Right lobe of liver (tissue), 6 donors: ENCODE results near the gene ATP5MC2. TPM values are rescaled to one million over a fixed set of nuclear protein-coding genes. Genes with fewer than 3 reads are reported as not detected.

Experiments used
- ATAC-seq, 4 donors: fragments of 200-7000 bp; cut with Tn5 transposase; one replicate each; pipeline ENCODE4 v1.9.1; 2020; ENCODE audit warnings: mild to moderate bottlenecking in 4 of 4, moderate library complexity in 4 of 4
- DNase-seq, 3 donors: peaks; one replicate each; pipeline ENCODE4 v3.0.0-alpha.2; 2020
- H3K27ac ChIP-seq, 3 donors: fragments of 200-600 bp; one replicate each; pipeline ENCODE4 v1.8.0; 2022
- H3K27me3 ChIP-seq, 2 donors: fragments of 200-600 bp; one replicate each; pipeline ENCODE4 v1.8.0; 2022
- H3K36me3 ChIP-seq, 4 donors: fragments of 200-600 bp; sonication (generic) in 1 of 4; one replicate each; pipeline versions ENCODE4 v1.5.1 to v1.8.0; 2017 to 2022; ENCODE audit warnings: control low read depth in 1 of 4
- H3K4me1 ChIP-seq, 4 donors: fragments of 200-600 bp; sonication (generic) in 1 of 4; one replicate each; pipeline versions ENCODE4 v1.5.1 to v1.8.0; 2017 to 2022; ENCODE audit warnings: control low read depth in 1 of 4
- H3K4me3 ChIP-seq, 3 donors: fragments of 200-600 bp; one replicate each; pipeline ENCODE4 v1.8.0; 2022
- H3K9me3 ChIP-seq, 4 donors: fragments of 200-600 bp; sonication (generic) in 1 of 4; one replicate each; pipeline versions ENCODE4 v1.5.1 to v1.8.0; 2017 to 2022; ENCODE audit warnings: control low read depth in 1 of 4
- CTCF ChIP-seq, 4 donors: fragments of 200-600 bp in 3 of 4; fragments of 450-650 bp in 1 of 4; IDR thresholded peaks; one replicate each; pipeline versions ENCODE4 v1.5.1 to v1.8.0; 2016 to 2022; ENCODE audit warnings: antibody characterized with exemption in 4 of 4, mild to moderate bottlenecking in 2 of 4
- POLR2A ChIP-seq: fragments of 450-650 bp; IDR thresholded peaks from one replicate; pipeline ENCODE4 v1.6.1; 2017; ENCODE audit warnings: antibody characterized with exemption, mild to moderate bottlenecking
- WGBS: methylation state at CpG from one replicate; pipeline ENCODE4 v1.1.6; 2018; ENCODE audit warnings: low coverage, low lambda C conversion rate; ENCODE audit not compliant: insufficient coverage; ENCODE audit errors: missing lambda C conversion rate; 5-methylcytosine and 5-hydroxymethylcytosine counted together
- intact Hi-C, 2 donors: fragments of 100-400 bp; cut with DNase I; formaldehyde crosslinking; loops; one replicate each; pipeline versions ENCODE4 v1.11.2 to v1.14.1; 2022
- total RNA-seq, 6 experiments: library from RNA; depleted of rRNA in 2 of 6; stranded (reverse); fragments of >200 nt in 2 of 6; fragmentation: NEBNext Ultra II Directional in 3 of 6; extraction: Animal tissue kit (Norgen Biotek cat#: 25700) in 3 of 6; gene quantifications; one replicate each; pipeline versions ENCODE4 v1.1.0 to v1.2.4, GENCODE V29; 2016 to 2023
- donor health status: DM: no; HTN: yes; CAD: no.
- donor health status: DM: no; HTN: no; CAD: no.
- donor health status: DM: no; HTN: no; CAD: no.
- donor health status: DM: no; HTN: yes; CAD: no.
- donor health status: DM: no; HTN: yes; CAD: no.

The ATP5MC2 gene
- total RNA-seq, 6 experiments from 2014 or later: 122 to 160 (median 135) TPM

DNA sequence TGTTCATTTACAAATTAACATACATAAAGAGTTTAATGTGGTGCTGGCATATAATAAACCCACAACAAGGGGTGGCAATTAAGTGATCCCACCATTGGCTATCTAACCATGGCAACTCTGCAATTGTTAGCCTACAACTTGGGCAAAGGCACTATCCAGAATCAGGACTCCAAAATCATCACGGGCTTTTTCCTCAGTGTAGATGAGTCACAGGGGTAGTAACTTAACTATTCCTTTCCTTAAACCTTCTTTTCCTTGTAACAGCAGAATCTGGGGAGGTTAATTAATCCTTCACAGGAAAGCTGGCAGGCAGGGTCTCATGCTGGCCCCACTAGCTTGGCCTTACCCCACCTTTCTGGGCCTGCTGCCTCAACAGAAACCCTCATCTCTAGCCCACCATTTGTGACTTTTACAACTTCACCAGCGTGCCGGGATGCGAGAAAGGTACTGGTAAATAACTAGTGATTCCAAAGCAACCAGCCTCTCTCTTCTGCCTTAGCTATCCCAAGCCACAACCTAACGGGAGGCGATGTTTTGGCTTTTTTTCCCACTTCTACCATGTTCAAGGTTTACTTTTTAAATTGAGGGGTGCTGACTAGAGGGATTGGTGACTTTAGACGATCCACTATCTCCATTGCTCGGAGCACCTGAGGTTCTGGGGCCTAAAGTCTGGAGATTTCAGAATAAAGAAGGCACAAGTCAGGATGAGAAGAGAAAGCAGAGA, 744 bp downstream of the ATP5MC2 start:
- H3K4me3 ChIP-seq: peak overlapping the region; percentile 64 to 88 (median 83)
- peaks cover 0 to 8% (median 0%) of the 10 kb centered on the region in 4 donors for H3K4me1 ChIP-seq
- intact Hi-C loops: loop anchor here in 1 of 2 donors (10.0 kb wide), 1 partner anchor 130 kb away; no protein-coding TSS in a partner anchor
- no peaks in the 10 kb centered on the region for H3K9me3 ChIP-seq
- no peaks in the 10 kb centered on the region for H3K27me3 ChIP-seq
- H3K36me3 ChIP-seq: peaks cover 0 to 20% (median 8%) of the 10 kb centered on the region in 4 donors
- no peak for ATAC-seq
- DNase-seq: no peak
- no peak for TF ChIP-seq POLR2A
- no peak for TF ChIP-seq CTCF (IDR thresholded peaks at IDR 0.05)
- 14% methylated on average over 8 of the region's 8 CpGs for WGBS
- H3K27ac ChIP-seq: peak overlapping the region; percentile 80 to 82 (median 82)

GRCh38 chr12:53670971-53671370, 4.9 kb downstream of the ATP5MC2 start:
- intact Hi-C loops: loop anchor here in 1 of 2 donors (10.0 kb wide), 1 partner anchor 126 kb away; no protein-coding TSS in a partner anchor
- H3K4me1 ChIP-seq: peaks cover 0 to 8% (median 0%) of the 10 kb centered on the region in 4 donors
- TF ChIP-seq CTCF (IDR thresholded peaks at IDR 0.05) (no peak), POLR2A (no peak)
- no peak overlapping the region for H3K4me3 ChIP-seq
- H3K9me3 ChIP-seq: no peaks in the 10 kb centered on the region
- no peak for DNase-seq
- peaks cover 0 to 57% (median 23%) of the 10 kb centered on the region in 4 donors for H3K36me3 ChIP-seq
- no peak for ATAC-seq
- H3K27me3 ChIP-seq: no peaks in the 10 kb centered on the region
- no peak overlapping the region for H3K27ac ChIP-seq

DNA sequence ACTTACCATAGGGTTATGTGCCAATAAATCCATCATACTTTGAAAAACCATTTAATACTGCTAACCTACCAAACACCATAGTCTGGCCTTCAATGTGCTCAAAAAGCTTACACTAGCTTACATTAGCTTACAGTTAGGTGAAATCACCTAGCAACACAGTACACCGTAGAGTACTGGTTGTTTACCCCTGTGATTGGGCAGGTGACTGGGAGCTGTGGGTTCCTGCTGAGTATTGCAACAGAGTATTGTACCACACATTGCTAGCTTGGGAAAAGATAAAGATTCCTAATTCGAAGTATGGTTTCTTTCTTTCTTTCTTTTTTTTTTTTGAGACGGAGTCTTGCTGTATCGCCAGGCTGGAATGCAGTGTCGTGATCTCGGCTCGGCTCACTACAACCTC, 5.6 kb downstream of the ATP5MC2 start:
- H3K4me1 ChIP-seq: peaks cover 0 to 7% (median 0%) of the 10 kb centered on the region in 4 donors
- no peak for DNase-seq
- no peak overlapping the region for H3K4me3 ChIP-seq
- H3K27me3 ChIP-seq: no peaks in the 10 kb centered on the region
- no peaks in the 10 kb centered on the region for H3K9me3 ChIP-seq
- ATAC-seq: no peak
- H3K36me3 ChIP-seq: peaks cover 0 to 63% (median 26%) of the 10 kb centered on the region in 4 donors
- intact Hi-C loops: loop anchor here in 1 of 2 donors (10.0 kb wide), 1 partner anchor 126 kb away; no protein-coding TSS in a partner anchor
- 48% methylated on average over 2 of the region's 7 CpGs for WGBS
- no peak overlapping the region for H3K27ac ChIP-seq
- TF ChIP-seq CTCF (IDR thresholded peaks at IDR 0.05): no peak

GRCh38 chr12:53667080-53667479, 8.8 kb downstream of the ATP5MC2 start:
- TF ChIP-seq CTCF (IDR thresholded peaks at IDR 0.05) (no peak), POLR2A (no peak)
- no peaks in the 10 kb centered on the region for H3K27me3 ChIP-seq
- no peak for ATAC-seq
- 100% methylated on average over 2 of the region's 2 CpGs for WGBS
- H3K4me3 ChIP-seq: no peak overlapping the region
- intact Hi-C loops: no loop called here
- H3K27ac ChIP-seq: no peak overlapping the region
- no peaks in the 10 kb centered on the region for H3K9me3 ChIP-seq
- peaks cover 0 to 79% (median 28%) of the 10 kb centered on the region in 4 donors for H3K36me3 ChIP-seq
- DNase-seq: no peak
- H3K4me1 ChIP-seq: no peaks in the 10 kb centered on the region
